CD4-positive, alpha-beta T cell (primary cell): ENCODE data around the gene KRTAP3-3. TPM values are rescaled to one million over a fixed set of nuclear protein-coding genes. Genes with fewer than 3 reads are reported as not detected.

Experiments
- ATAC-seq: fragments of 200-7000 bp; cut with Tn5 transposase; one replicate; pipeline ENCODE4 v1.10.0; 2022; ENCODE audit warnings: mild to moderate bottlenecking; ENCODE audit not compliant: poor library complexity
- CTCF ChIA-PET: fragments of 350-600 bp; sonication (Branson Sonifier 250); formaldehyde crosslinking; loops from one replicate; lab custom pipeline; 2021; ENCODE audit warnings: antibody characterized with exemption, inconsistent platforms; lab: Charles Lee
- POLR2A ChIA-PET: fragments of 350-600 bp; sonication (Branson Sonifier 250); formaldehyde crosslinking; loops from one replicate; lab custom pipeline; 2021; ENCODE audit warnings: antibody characterized with exemption, inconsistent platforms; lab: Charles Lee
- DNase-seq, 14 experiments: peaks; one replicate each; pipeline ENCODE4 v3.0.0-alpha.2; 2013 to 2020; ENCODE audit warnings: mixed read lengths in 2 of 14
- H3K27ac ChIP-seq, 2 donors: one replicate each; pipeline versions ENCODE4 v1.5.1 to v1.7.0; 2013; ENCODE audit warnings: low read length in 2 of 2, low read depth in 1 of 2, mild to moderate bottlenecking in 1 of 2
- H3K27me3 ChIP-seq, 2 experiments: 1 replicate in 1 of 2; 2 replicates in 1 of 2; pipeline versions ENCODE4 v1.6.1 to v1.7.0; 2013; ENCODE audit warnings: low read length in 2 of 2, control low read depth in 1 of 2, mild to moderate bottlenecking in 1 of 2, moderate library complexity in 1 of 2; ENCODE audit not compliant: insufficient read depth in 2 of 2, control insufficient read depth in 1 of 2
- H3K36me3 ChIP-seq: one replicate; pipeline ENCODE4 v1.6.1; 2013; ENCODE audit warnings: low read length, control low read depth; ENCODE audit not compliant: insufficient read depth
- H3K4me1 ChIP-seq: one replicate; pipeline ENCODE4 v1.6.1; 2013; ENCODE audit warnings: low read length, control low read depth; ENCODE audit not compliant: insufficient read depth
- H3K4me3 ChIP-seq: one replicate; pipeline ENCODE4 v1.5.1; 2013; ENCODE audit warnings: mild to moderate bottlenecking, low read length, moderate library complexity
- H3K9me3 ChIP-seq, 2 experiments: 1 replicate in 1 of 2; 2 replicates in 1 of 2; pipeline versions ENCODE4 v1.6.1 to v1.7.0; 2013; ENCODE audit warnings: low read length in 2 of 2, mild to moderate bottlenecking in 2 of 2, control low read depth in 1 of 2, moderate library complexity in 1 of 2; ENCODE audit not compliant: control insufficient read depth in 1 of 2, insufficient read depth in 1 of 2
- H3K27ac Mint-ChIP-seq: one replicate; pipeline ENCODE4 v1.8.0; 2020; ENCODE audit warnings: mixed read lengths
- H3K27me3 Mint-ChIP-seq: one replicate; pipeline ENCODE4 v1.8.0; 2021; ENCODE audit warnings: mixed read lengths
- H3K36me3 Mint-ChIP-seq: one replicate; pipeline ENCODE4 v1.8.0; 2021; ENCODE audit warnings: low read depth, mixed read lengths
- H3K4me1 Mint-ChIP-seq: one replicate; pipeline ENCODE4 v1.8.0; 2021; ENCODE audit warnings: low read depth, mixed read lengths
- H3K4me3 Mint-ChIP-seq: one replicate; pipeline ENCODE4 v1.8.0; 2020; ENCODE audit warnings: mild to moderate bottlenecking, mixed read lengths
- H3K9me3 Mint-ChIP-seq: one replicate; pipeline ENCODE4 v1.8.0; 2020; ENCODE audit warnings: mixed read lengths
- intact Hi-C, 2 experiments: fragments of 100-400 bp; cut with DNase I in 1 of 2; cut with micrococcal nuclease in 1 of 2; formaldehyde crosslinking; loops; one replicate each; pipeline versions ENCODE4 v1.15.1 to v1.9.0; 2023 to 2025; cut with DNase I, micrococcal nuclease
- total RNA-seq, 174 experiments: library from RNA in 2 of 174; stranded (reverse) in 2 of 174; gene quantifications; one replicate each; pipeline ENCODE4 v1.2.3 and lab custom pipeline; 2021 to 2026
- TF ChIP-seq, protein P1 (sequence below): fragments of 200-600 bp; IDR thresholded peaks from one replicate; pipeline ENCODE4 v1.8.0; 2022; ENCODE audit warnings: antibody characterized with exemption, mild to moderate bottlenecking

Gene KRTAP3-3
- total RNA-seq, 2 experiments from 2014 or later: not detected

DNA sequence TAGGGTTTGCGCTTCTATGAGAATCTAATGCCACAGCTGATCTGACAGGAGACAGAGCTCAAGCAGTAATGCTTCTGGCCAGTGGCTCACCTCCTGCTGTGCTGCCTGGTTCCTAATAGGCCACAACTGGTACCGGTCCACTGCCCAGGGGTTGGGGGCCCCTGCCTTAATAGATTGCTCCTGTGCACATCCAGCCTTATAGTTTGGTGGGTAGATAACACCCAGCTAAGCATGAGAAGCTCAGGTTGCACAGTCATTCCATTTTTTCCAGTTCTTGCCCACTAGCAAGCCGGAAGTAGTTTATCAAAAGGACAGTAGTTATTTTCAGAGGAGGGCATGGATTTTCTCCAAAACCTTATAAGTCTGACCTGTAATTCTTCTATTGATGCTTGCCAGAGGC is 25.5 kb upstream of the KRTAP3-3 start:
- H3K27me3 ChIP-seq: no peaks in the 10 kb centered on the region
- CTCF ChIA-PET: no interaction called here
- H3K36me3 ChIP-seq: no peaks in the 10 kb centered on the region
- Mint-ChIP-seq H3K4me3 (no peak overlapping the region), H3K4me1 (no peaks in the 10 kb centered on the region), H3K9me3 (peaks cover 3% of the 10 kb centered on the region), H3K27ac (no peak overlapping the region), H3K36me3 (no peaks in the 10 kb centered on the region), H3K27me3 (peaks cover 14% of the 10 kb centered on the region)
- POLR2A ChIA-PET: no interaction called here
- H3K4me1 ChIP-seq: no peaks in the 10 kb centered on the region
- intact Hi-C loops: no loop called here
- no peak for ATAC-seq
- H3K9me3 ChIP-seq: no peaks in the 10 kb centered on the region
- TF ChIP-seq, protein P1, sequence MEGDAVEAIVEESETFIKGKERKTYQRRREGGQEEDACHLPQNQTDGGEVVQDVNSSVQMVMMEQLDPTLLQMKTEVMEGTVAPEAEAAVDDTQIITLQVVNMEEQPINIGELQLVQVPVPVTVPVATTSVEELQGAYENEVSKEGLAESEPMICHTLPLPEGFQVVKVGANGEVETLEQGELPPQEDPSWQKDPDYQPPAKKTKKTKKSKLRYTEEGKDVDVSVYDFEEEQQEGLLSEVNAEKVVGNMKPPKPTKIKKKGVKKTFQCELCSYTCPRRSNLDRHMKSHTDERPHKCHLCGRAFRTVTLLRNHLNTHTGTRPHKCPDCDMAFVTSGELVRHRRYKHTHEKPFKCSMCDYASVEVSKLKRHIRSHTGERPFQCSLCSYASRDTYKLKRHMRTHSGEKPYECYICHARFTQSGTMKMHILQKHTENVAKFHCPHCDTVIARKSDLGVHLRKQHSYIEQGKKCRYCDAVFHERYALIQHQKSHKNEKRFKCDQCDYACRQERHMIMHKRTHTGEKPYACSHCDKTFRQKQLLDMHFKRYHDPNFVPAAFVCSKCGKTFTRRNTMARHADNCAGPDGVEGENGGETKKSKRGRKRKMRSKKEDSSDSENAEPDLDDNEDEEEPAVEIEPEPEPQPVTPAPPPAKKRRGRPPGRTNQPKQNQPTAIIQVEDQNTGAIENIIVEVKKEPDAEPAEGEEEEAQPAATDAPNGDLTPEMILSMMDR: no peak
- H3K4me3 ChIP-seq: no peak overlapping the region
- H3K27ac ChIP-seq: no peak overlapping the region
- DNase-seq: no peak

DNA sequence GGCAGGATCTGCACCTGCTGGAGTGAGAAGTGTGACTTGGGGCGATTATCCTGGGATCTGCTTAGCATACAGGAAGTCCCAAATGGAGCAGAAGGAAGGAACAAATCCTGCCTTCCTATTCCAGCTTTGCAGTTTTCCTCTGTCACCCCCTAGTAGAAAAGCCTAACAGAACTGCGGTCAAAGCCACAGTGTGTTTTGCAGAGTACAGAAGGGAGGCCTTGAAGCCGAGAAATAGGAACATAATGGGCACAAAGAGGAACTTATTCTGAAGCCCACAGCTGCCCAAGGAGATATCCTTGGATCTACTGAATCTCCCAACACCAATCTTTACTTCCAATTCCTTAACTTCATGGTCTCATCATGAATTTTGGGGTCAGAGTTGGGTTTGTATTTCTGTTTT is 24.6 kb upstream of the KRTAP3-3 start:
- Histone ChIP-seq H3K27me3 (no peaks in the 10 kb centered on the region), H3K36me3 (no peaks in the 10 kb centered on the region), H3K9me3 (no peaks in the 10 kb centered on the region), H3K4me1 (no peaks in the 10 kb centered on the region), H3K27ac (no peak overlapping the region), H3K4me3 (no peak overlapping the region)
- TF ChIP-seq, protein P1: no peak
- no peaks in the 10 kb centered on the region for H3K4me1 Mint-ChIP-seq
- H3K4me3 Mint-ChIP-seq: no peak overlapping the region
- no peak overlapping the region for H3K27ac Mint-ChIP-seq
- ATAC-seq (no peak), DNase-seq (no peak)
- peaks cover 3% of the 10 kb centered on the region for H3K9me3 Mint-ChIP-seq
- ChIA-PET POLR2A (no interaction called here), CTCF (no interaction called here)
- H3K27me3 Mint-ChIP-seq: peaks cover 14% of the 10 kb centered on the region
- intact Hi-C loops: no loop called here
- H3K36me3 Mint-ChIP-seq: no peaks in the 10 kb centered on the region

DNA sequence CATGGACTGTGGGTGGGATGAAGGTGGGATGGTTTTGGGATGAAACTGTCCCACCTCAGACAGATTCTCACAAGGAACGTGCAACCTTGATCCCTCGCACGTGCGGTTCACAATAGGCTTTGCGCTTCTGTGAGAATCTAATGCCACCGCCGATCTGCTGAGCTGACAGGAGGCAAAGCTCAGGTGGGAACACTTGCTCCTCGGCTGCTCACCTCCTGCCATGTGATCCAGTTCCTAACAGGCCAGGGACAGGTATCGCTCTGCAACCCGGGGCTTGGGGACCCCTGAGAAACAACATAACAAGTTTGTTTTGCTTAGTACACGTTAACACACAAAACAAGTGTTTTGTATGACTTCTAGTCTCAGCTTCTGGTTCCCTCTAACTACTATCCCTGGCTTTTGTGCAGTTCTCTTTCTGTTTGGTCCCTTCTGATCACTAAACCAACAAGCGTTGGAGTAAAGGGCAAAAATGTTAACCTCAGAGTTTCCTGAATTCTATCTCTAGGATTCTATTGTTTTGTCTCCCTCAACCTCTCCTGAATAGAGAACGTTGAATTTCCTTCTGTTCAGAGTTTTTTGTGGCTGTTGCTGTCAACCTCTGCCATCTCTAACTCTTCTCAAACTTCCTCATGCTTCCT is 22.7 kb upstream of the KRTAP3-3 start:
- no peaks in the 10 kb centered on the region for H3K4me1 Mint-ChIP-seq
- ChIA-PET POLR2A (interaction anchor here (0.8 kb wide), 1 partner anchor 9 kb away, joined by 3 read pairs; no protein-coding TSS in a partner anchor), CTCF (no interaction called here)
- no peaks in the 10 kb centered on the region for H3K36me3 Mint-ChIP-seq
- no peaks in the 10 kb centered on the region for H3K9me3 Mint-ChIP-seq
- no peak overlapping the region for H3K4me3 Mint-ChIP-seq
- ATAC-seq (no peak), DNase-seq (no peak)
- no peaks in the 10 kb centered on the region for H3K36me3 ChIP-seq
- intact Hi-C loops: no loop called here
- H3K9me3 ChIP-seq: no peaks in the 10 kb centered on the region
- no peak overlapping the region for H3K27ac Mint-ChIP-seq
- no peaks in the 10 kb centered on the region for H3K27me3 ChIP-seq
- TF ChIP-seq, protein P1: no peak
- no peaks in the 10 kb centered on the region for H3K4me1 ChIP-seq
- H3K4me3 ChIP-seq: no peak overlapping the region
- H3K27me3 Mint-ChIP-seq: peaks cover 9% of the 10 kb centered on the region
- H3K27ac ChIP-seq: no peak overlapping the region
